Uterus (tissue), 2 donors: Measurements from ENCODE around the gene ERAS.
"Not testable (repeated sequence)": the region's sequence is repeated elsewhere in the genome, so short reads cannot be mapped to it uniquely, and the experiment has no call there.

ENCODE experiments used
- CTCF ChIP-seq, 4 experiments: fragments of 200-600 bp in 2 of 4; fragments of 450-650 bp in 2 of 4; sonication (generic) in 2 of 4; IDR thresholded peaks; one replicate each; pipeline ENCODE4 v1.5.1; 2016 to 2019; ENCODE audit warnings: antibody characterized with exemption in 4 of 4, mild to moderate bottlenecking in 2 of 4, moderate library complexity in 1 of 4
- POLR2A ChIP-seq, 2 donors: fragments of 450-650 bp; IDR thresholded peaks; one replicate each; pipeline ENCODE4 v1.6.1; 2016; ENCODE audit warnings: antibody characterized with exemption in 2 of 2, mild to moderate bottlenecking in 1 of 2, moderate library complexity in 1 of 2

DNA sequence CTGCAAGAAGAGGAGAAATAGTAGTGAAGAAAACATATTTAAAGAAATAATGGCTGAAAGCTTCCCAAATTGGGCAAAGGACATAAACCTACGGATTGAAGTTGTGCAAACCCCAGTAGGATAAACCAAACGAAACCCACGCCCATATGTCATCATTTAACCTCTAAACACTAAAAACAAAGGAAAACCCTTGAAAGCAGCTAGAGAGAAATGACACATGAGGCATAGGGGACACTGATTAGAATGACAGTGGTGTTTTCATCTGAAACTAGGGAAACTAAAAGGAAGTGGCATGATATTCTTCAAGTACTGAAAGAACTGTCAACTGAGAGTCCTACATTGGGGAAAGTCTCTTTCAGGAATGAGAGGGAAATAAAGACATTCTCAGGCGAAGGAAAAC, 50.6 kb downstream of the ERAS start:
- TF ChIP-seq POLR2A, CTCF (IDR thresholded peaks at IDR 0.05): not testable (repeated sequence)
